ENCODE data around the gene KLK12. TPM values are rescaled to one million over a fixed set of nuclear protein-coding genes. Genes with fewer than 3 reads are reported as not detected.

KLK12 gene
- polyA plus RNA-seq, 1 donor (not counting 4 experiments of a cell fraction or from before 2014, with no cell fraction given): not detected

GRCh38 chr19:51065221-51065960, 30.6 kb upstream of the KLK12 start:
- FAIRE-seq (no peak), DNase-seq (ENCODE audit: low read depth, low spot score) (no peak)
- peaks cover 18% of the 10 kb centered on the region for H3K27me3 ChIP-seq (ENCODE audit: control insufficient read depth, extremely low read depth, insufficient read depth, low read length)
- H4K20me1 ChIP-seq (ENCODE audit: control insufficient read depth, extremely low read depth, insufficient read depth, low read length): no peaks in the 10 kb centered on the region
- peak overlapping the region; percentile 49 for H3K4me2 ChIP-seq (ENCODE audit: control insufficient read depth, extremely low read depth, insufficient read depth, low read depth, low read length)
- peaks cover 3% of the 10 kb centered on the region for H3K4me1 ChIP-seq (ENCODE audit: control insufficient read depth, extremely low read depth, insufficient read depth, low read length)
- no peaks in the 10 kb centered on the region for H3K79me2 ChIP-seq (ENCODE audit: control insufficient read depth, insufficient read depth, low read length)
- peak overlapping the region; percentile 31 for H2AFZ ChIP-seq (ENCODE audit: control insufficient read depth, low read length)
- peak overlapping the region; percentile 9 to 21 (median 17) for H3K4me3 ChIP-seq (ENCODE audit: control insufficient read depth in 2 of 3, extremely low read depth in 1 of 3, insufficient read depth in 2 of 3, low read depth in 1 of 3, low read length in 3 of 3)
- no peak overlapping the region for H3K27ac ChIP-seq (ENCODE audit: control insufficient read depth, insufficient read depth, low read length)
- H3K36me3 ChIP-seq (ENCODE audit: control insufficient read depth in 2 of 2, extremely low read depth in 1 of 2, insufficient read depth in 2 of 2, low read length in 2 of 2): no peaks in the 10 kb centered on the region
- TF ChIP-seq EZH2 (IDR thresholded peaks at IDR 0.05; ENCODE audit: low read length): no peak
- no peak for TF ChIP-seq CTCF (optimal IDR thresholded peaks at IDR 0.05 in 1 of 3, IDR thresholded peaks at IDR 0.05 in 1 of 3, conservative IDR thresholded peaks at IDR 0.05 in 1 of 3; ENCODE audit: extremely low read depth in 1 of 3, insufficient read depth in 2 of 3, low read length in 3 of 3)
- dilution Hi-C loops (cut with MboI; ENCODE audit: extremely low pct_ligation_motif_present, low sequenced_read_pairs): no loop called here
- no peak overlapping the region for H3K9ac ChIP-seq (ENCODE audit: control insufficient read depth, extremely low read depth, insufficient read depth, low read length)
- H3K9me3 ChIP-seq (ENCODE audit: control insufficient read depth, low read depth, low read length): no peaks in the 10 kb centered on the region
- no peaks in the 10 kb centered on the region for H3K9me1 ChIP-seq (ENCODE audit: control insufficient read depth, extremely low read depth, insufficient read depth, low read length)

GRCh38 chr19:51064534-51065220, 29.9 kb upstream of the KLK12 start, which contains the start of gene KLK13:
Gene KLK13 (minus strand): TSS chr19:51065092. CDS start chr19:51065067, 25 bp downstream.
- H3K79me2 ChIP-seq (ENCODE audit: control insufficient read depth, insufficient read depth, low read length): no peaks in the 10 kb centered on the region
- FAIRE-seq: no peak
- dilution Hi-C loops (cut with MboI; ENCODE audit: extremely low pct_ligation_motif_present, low sequenced_read_pairs): no loop called here
- no peaks in the 10 kb centered on the region for H3K36me3 ChIP-seq (ENCODE audit: control insufficient read depth in 2 of 2, extremely low read depth in 1 of 2, insufficient read depth in 2 of 2, low read length in 2 of 2)
- H3K4me2 ChIP-seq (ENCODE audit: control insufficient read depth, extremely low read depth, insufficient read depth, low read depth, low read length): peak within 1 kb of the TSS; percentile 49
- peaks cover 21% of the 10 kb centered on the region for H3K27me3 ChIP-seq (ENCODE audit: control insufficient read depth, extremely low read depth, insufficient read depth, low read length)
- peak within 1 kb of the TSS; percentile 9 to 21 (median 17) for H3K4me3 ChIP-seq (ENCODE audit: control insufficient read depth in 2 of 3, extremely low read depth in 1 of 3, insufficient read depth in 2 of 3, low read depth in 1 of 3, low read length in 3 of 3)
- no peaks in the 10 kb centered on the region for H3K9me1 ChIP-seq (ENCODE audit: control insufficient read depth, extremely low read depth, insufficient read depth, low read length)
- no peaks in the 10 kb centered on the region for H3K9me3 ChIP-seq (ENCODE audit: control insufficient read depth, low read depth, low read length)
- H3K9ac ChIP-seq (ENCODE audit: control insufficient read depth, extremely low read depth, insufficient read depth, low read length): no peak within 1 kb of the TSS
- H2AFZ ChIP-seq (ENCODE audit: control insufficient read depth, low read length): peak within 1 kb of the TSS; percentile 31
- TF ChIP-seq EZH2 (IDR thresholded peaks at IDR 0.05; ENCODE audit: low read length) (no peak), CTCF (optimal IDR thresholded peaks at IDR 0.05 in 1 of 3, IDR thresholded peaks at IDR 0.05 in 1 of 3, conservative IDR thresholded peaks at IDR 0.05 in 1 of 3; ENCODE audit: extremely low read depth in 1 of 3, insufficient read depth in 2 of 3, low read length in 3 of 3) (no peak)
- no peaks in the 10 kb centered on the region for H4K20me1 ChIP-seq (ENCODE audit: control insufficient read depth, extremely low read depth, insufficient read depth, low read length)
- peaks cover 3% of the 10 kb centered on the region for H3K4me1 ChIP-seq (ENCODE audit: control insufficient read depth, extremely low read depth, insufficient read depth, low read length)
- no peak within 1 kb of the TSS for H3K27ac ChIP-seq (ENCODE audit: control insufficient read depth, insufficient read depth, low read length)
- no peak for DNase-seq (ENCODE audit: low read depth, low spot score)
